HG03460 (cell line): Measurements from ENCODE around the gene CSPG5.
A peak's percentile ranks its signal among the peaks of the same experiment; 100 is the strongest.

Experiments
- ATAC-seq: cut with Tn5 transposase; IDR thresholded peaks from one replicate; pipeline ENCODE4 v1.9.1; 2021; ENCODE audit not compliant: unreplicated experiment

The CSPG5 gene

GRCh38 chr3:47541583-47542108 is 37.0 kb downstream of the CSPG5 start:
- no peak for ATAC-seq

- no peak for ATAC-seq
Observed at GRCh38 chr3:47540281-47540680, 38.4 kb downstream of the CSPG5 start.

GRCh38 chr3:47536967-47537366 is 41.7 kb downstream of the CSPG5 start:
- ATAC-seq, result no peak

GRCh38 chr3:47536221-47536891 is 42.3 kb downstream of the CSPG5 start:
- no peak for ATAC-seq

- no peak for ATAC-seq
Observed at GRCh38 chr3:47533996-47534454, 44.6 kb downstream of the CSPG5 start.

- ATAC-seq, result no peak
Observed at GRCh38 chr3:47533481-47533880, 45.2 kb downstream of the CSPG5 start.

- no peak for ATAC-seq
Observed at GRCh38 chr3:47527952-47528725, 50.5 kb downstream of the CSPG5 start.

- no peak for ATAC-seq
Observed at GRCh38 chr3:47525617-47526016, 53.0 kb downstream of the CSPG5 start.

GRCh38 chr3:47523310-47524073 is 55.2 kb downstream of the CSPG5 start:
- ATAC-seq, result no peak

GRCh38 chr3:47522082-47522987 is 56.3 kb downstream of the CSPG5 start:
- peak; percentile 74 for ATAC-seq

GRCh38 chr3:47520756-47521155 is 57.9 kb downstream of the CSPG5 start:
- no peak for ATAC-seq

GRCh38 chr3:47517937-47518336 is 60.7 kb downstream of the CSPG5 start:
- ATAC-seq, result no peak

- ATAC-seq, result no peak
Observed at GRCh38 chr3:47515864-47516319, 62.8 kb downstream of the CSPG5 start.

GRCh38 chr3:47515100-47515499 is 63.6 kb downstream of the CSPG5 start:
- no peak for ATAC-seq

- ATAC-seq, result peak; percentile 96
Observed at GRCh38 chr3:47513125-47513929, 65.3 kb downstream of the CSPG5 start, which contains the start of gene ELP6. Gene ELP6, minus strand, starts transcription at chr3:47513712. Its CDS starts 122 bp downstream, at chr3:47513590.

- ATAC-seq, result peak; percentile 20
Observed at GRCh38 chr3:47512416-47513124, 66.1 kb downstream of the CSPG5 start.
